NCI-H82 treated with DMSO at 0.1 percent for 48 hours (cell line): Measurements from ENCODE around the gene H1-8.
"Not testable (repeated sequence)": the region's sequence is repeated elsewhere in the genome, so short reads cannot be mapped to it uniquely, and the experiment has no call there.

Experiments
- DNase-seq: peaks from one replicate; lab custom pipeline; 2025; ENCODE audit not compliant: unreplicated experiment; lab: John Stamatoyannopoulos, UW

H1-8 gene

GRCh38 chr3:129543156-129543790 is at the start of gene H1-8:
TSS of gene H1-8 (plus strand) at chr3:129543175. CDS start at chr3:129543219, 44 bp downstream.
- no peak for DNase-seq

GRCh38 chr3:129493206-129493605 is 49.8 kb upstream of the H1-8 start:
- peak; percentile 45 for DNase-seq

GRCh38 chr3:129494499-129494898 is 48.5 kb upstream of the H1-8 start:
- DNase-seq: not testable (repeated sequence)

GRCh38 chr3:129495006-129495639 is 47.9 kb upstream of the H1-8 start:
- DNase-seq: not testable (repeated sequence)

GRCh38 chr3:129497876-129498275 is 45.1 kb upstream of the H1-8 start:
- not testable (repeated sequence) for DNase-seq

GRCh38 chr3:129498603-129499488 is 44.1 kb upstream of the H1-8 start:
- DNase-seq: not testable (repeated sequence)

GRCh38 chr3:129499604-129500333 is 43.2 kb upstream of the H1-8 start:
- DNase-seq: not testable (repeated sequence)

GRCh38 chr3:129500334-129500658 is 42.7 kb upstream of the H1-8 start:
- no peak for DNase-seq

GRCh38 chr3:129501630-129502029 is 41.3 kb upstream of the H1-8 start:
- DNase-seq: no peak

GRCh38 chr3:129502641-129503408 is 40.1 kb upstream of the H1-8 start:
- peak; percentile 54 for DNase-seq

- peak; percentile 54 for DNase-seq
These were observed 39.3 kb upstream of the H1-8 start for GRCh38 chr3:129503471-129504291.

- no peak for DNase-seq
These were observed 38.4 kb upstream of the H1-8 start for GRCh38 chr3:129504471-129505100.

- DNase-seq: no peak
These were observed 37.6 kb upstream of the H1-8 start for GRCh38 chr3:129505341-129505740.

- DNase-seq: no peak
These were observed 36.7 kb upstream of the H1-8 start for GRCh38 chr3:129506231-129506742.

- DNase-seq: no peak
These were observed 35.7 kb upstream of the H1-8 start for GRCh38 chr3:129507181-129507831.

- DNase-seq: no peak
These were observed 30.4 kb upstream of the H1-8 start for GRCh38 chr3:129512595-129512994.

GRCh38 chr3:129513705-129514104 is 29.3 kb upstream of the H1-8 start:
- no peak for DNase-seq

GRCh38 chr3:129514110-129514509 is 28.9 kb upstream of the H1-8 start:
- DNase-seq: no peak
